ENCODE measurements around the gene ITPR2.

The ITPR2 gene

GRCh38 chr12:26651566-26652188, 181.3 kb downstream of the ITPR2 start:
- no peak for TF ChIP-seq FOXP2 (optimal IDR thresholded peaks at IDR 0.05; ENCODE audit: borderline replicate concordance, extremely low read depth, extremely low read length, insufficient read depth)

GRCh38 chr12:26651036-26651435, 182.0 kb downstream of the ITPR2 start:
- TF ChIP-seq FOXP2 (optimal IDR thresholded peaks at IDR 0.05; ENCODE audit: borderline replicate concordance, extremely low read depth, extremely low read length, insufficient read depth) (no peak), TAF1 (IDR thresholded peaks at IDR 0.05; ENCODE audit: borderline replicate concordance, insufficient read depth, low read length) (no peak), REST (IDR thresholded peaks at IDR 0.05; ENCODE audit: insufficient read depth in 1 of 2, low read depth in 2 of 2, low read length in 2 of 2) (no peak), SIN3A (IDR thresholded peaks at IDR 0.05; ENCODE audit: borderline replicate concordance, insufficient read depth, low read length) (no peak), POLR2AphosphoS5 (IDR thresholded peaks at IDR 0.05; ENCODE audit: low read depth, low read length) (no peak)

GRCh38 chr12:26648999-26649398, 184.0 kb downstream of the ITPR2 start:
- TF ChIP-seq TAF1 (IDR thresholded peaks at IDR 0.05; ENCODE audit: borderline replicate concordance, insufficient read depth, low read length) = no peak
- TF ChIP-seq POLR2AphosphoS5 (IDR thresholded peaks at IDR 0.05; ENCODE audit: low read depth, low read length) = no peak
- TF ChIP-seq REST (IDR thresholded peaks at IDR 0.05; ENCODE audit: insufficient read depth in 1 of 2, low read depth in 2 of 2, low read length in 2 of 2) = no peak
- TF ChIP-seq FOXP2 (optimal IDR thresholded peaks at IDR 0.05; ENCODE audit: borderline replicate concordance, extremely low read depth, extremely low read length, insufficient read depth) = no peak
- TF ChIP-seq SIN3A (IDR thresholded peaks at IDR 0.05; ENCODE audit: borderline replicate concordance, insufficient read depth, low read length) = no peak

DNA sequence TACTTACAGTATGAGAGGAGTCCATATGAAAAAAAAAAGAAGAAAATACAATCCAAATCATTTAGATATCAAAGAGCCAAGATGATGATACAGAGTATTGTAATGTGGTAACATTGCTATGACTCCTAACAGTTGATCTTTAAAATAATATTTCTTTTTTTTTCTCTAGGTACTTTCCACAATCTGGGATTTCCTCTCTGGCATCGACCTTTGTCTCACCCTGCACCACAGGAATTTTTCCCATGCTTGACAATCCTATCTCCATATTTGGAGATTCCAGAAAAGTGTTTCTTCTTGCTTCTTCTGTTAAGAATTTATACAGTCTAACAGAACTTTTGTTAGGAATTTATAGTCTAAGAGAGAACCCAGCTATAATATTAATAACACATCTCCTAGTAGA, 184.4 kb downstream of the ITPR2 start:
- TF ChIP-seq TAF1 (IDR thresholded peaks at IDR 0.05; ENCODE audit: borderline replicate concordance, insufficient read depth, low read length) (no peak), SIN3A (IDR thresholded peaks at IDR 0.05; ENCODE audit: borderline replicate concordance, insufficient read depth, low read length) (no peak), REST (IDR thresholded peaks at IDR 0.05; ENCODE audit: insufficient read depth in 1 of 2, low read depth in 2 of 2, low read length in 2 of 2) (no peak), FOXP2 (optimal IDR thresholded peaks at IDR 0.05; ENCODE audit: borderline replicate concordance, extremely low read depth, extremely low read length, insufficient read depth) (no peak), POLR2AphosphoS5 (IDR thresholded peaks at IDR 0.05; ENCODE audit: low read depth, low read length) (no peak)

DNA sequence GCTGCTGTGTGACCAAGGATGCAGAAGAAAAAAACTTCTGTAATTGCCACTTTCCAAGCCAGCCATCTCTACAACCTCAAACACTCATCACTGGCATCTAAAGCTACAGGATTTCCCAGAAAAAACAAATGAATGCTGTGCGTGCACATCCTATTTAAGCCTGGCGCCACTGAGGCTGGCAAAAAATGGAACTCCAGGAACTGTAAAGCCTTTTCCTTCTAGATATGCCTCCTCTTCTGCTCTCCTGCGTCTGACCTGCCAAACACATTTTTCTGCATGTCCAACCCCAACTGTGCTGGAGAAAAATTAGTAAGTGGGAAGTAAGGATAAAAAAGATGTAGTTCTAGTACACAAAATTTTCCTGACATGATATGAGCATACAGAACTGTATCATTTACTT, 184.9 kb downstream of the ITPR2 start:
- no peak for TF ChIP-seq FOXP2 (optimal IDR thresholded peaks at IDR 0.05; ENCODE audit: borderline replicate concordance, extremely low read depth, extremely low read length, insufficient read depth)

GRCh38 chr12:26647088-26647487, 185.9 kb downstream of the ITPR2 start:
- TF ChIP-seq SIN3A (IDR thresholded peaks at IDR 0.05; ENCODE audit: borderline replicate concordance, insufficient read depth, low read length) (no peak), TAF1 (IDR thresholded peaks at IDR 0.05; ENCODE audit: borderline replicate concordance, insufficient read depth, low read length) (no peak), FOXP2 (optimal IDR thresholded peaks at IDR 0.05; ENCODE audit: borderline replicate concordance, extremely low read depth, extremely low read length, insufficient read depth) (no peak), REST (IDR thresholded peaks at IDR 0.05; ENCODE audit: insufficient read depth in 1 of 2, low read depth in 2 of 2, low read length in 2 of 2) (no peak), POLR2AphosphoS5 (IDR thresholded peaks at IDR 0.05; ENCODE audit: low read depth, low read length) (no peak)

All from PFSK-1 (cell line).